Measurements from ENCODE around the gene ZBED5. TPM values are rescaled to one million over a fixed set of nuclear protein-coding genes. Genes with fewer than 3 reads are reported as not detected.
"Not testable (repeated sequence)": the region's sequence is repeated elsewhere in the genome, so short reads cannot be mapped to it uniquely, and the experiment has no call there.

ZBED5 gene
- total and polyA plus RNA-seq, 4 experiments from 2014 or later = 16.7 to 129 (median 72.0) TPM

DNA sequence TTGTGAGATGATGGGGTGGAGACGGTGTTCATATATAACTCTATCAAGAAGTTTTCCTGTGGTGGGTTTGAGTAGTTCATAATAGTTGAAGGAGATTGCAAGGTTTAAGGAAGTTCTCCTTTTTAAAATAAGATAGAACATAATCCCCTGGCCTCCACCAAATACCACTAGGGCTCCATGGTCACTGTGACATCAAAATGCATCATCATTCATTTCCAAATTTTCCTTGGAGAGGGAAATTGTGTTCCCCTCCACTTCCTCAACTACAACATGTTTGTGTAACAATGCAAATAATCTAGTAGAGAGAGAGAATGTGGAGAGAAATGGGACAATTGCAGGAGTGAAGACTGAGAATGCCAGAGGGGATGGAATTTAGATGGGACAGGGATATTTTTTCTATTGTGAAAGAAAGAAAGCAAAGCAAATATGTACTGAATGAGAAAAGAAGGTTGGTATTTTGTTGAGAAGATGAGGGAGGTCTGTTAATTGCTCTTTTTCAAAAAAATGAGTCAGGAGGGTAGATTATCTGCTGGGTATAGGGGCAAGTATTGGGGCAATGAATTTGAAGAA is 33.4 kb upstream of the ZBED5 start:
- H3K27ac ChIP-seq (ENCODE audit: low read depth, low read length) = no peak overlapping the region
- no peak for DNase-seq
- no peak overlapping the region for H3K4me3 Mint-ChIP-seq
- peaks cover 0 to 4% of the 10 kb centered on the region in 2 donors for H3K9me3 ChIP-seq (ENCODE audit: control insufficient read depth in 1 of 2, low read length in 2 of 2)
- H3K36me3 Mint-ChIP-seq = peaks cover 6 to 16% of the 10 kb centered on the region in 2 donors
- POLR2A ChIA-PET (ENCODE audit: partially characterized antibody) = no interaction called here
- intact Hi-C loops (cut with micrococcal nuclease) = no loop called here
- no peaks in the 10 kb centered on the region for H3K4me1 ChIP-seq (ENCODE audit: insufficient read depth, low read length)
- CTCF ChIA-PET (ENCODE audit: partially characterized antibody) = interaction anchor here (1.4 kb wide), 1 partner anchor 13 kb away, joined by 3 read pairs; no protein-coding TSS in a partner anchor
- H3K9me3 Mint-ChIP-seq = peaks cover 0 to 21% (median 15%) of the 10 kb centered on the region in 8 donors
- no peaks in the 10 kb centered on the region for H3K27me3 ChIP-seq (ENCODE audit: insufficient read depth, low read length)
- no peak overlapping the region for H3K4me3 ChIP-seq (ENCODE audit: low read length in 2 of 2)
- no peak overlapping the region for H3K27ac Mint-ChIP-seq
- no peaks in the 10 kb centered on the region for H3K36me3 ChIP-seq (ENCODE audit: insufficient read depth, low read length)
- peaks cover 4 to 10% of the 10 kb centered on the region in 2 donors for H3K27me3 Mint-ChIP-seq
- H3K4me1 Mint-ChIP-seq = no peaks in the 10 kb centered on the region

- peaks cover 4 to 10% of the 10 kb centered on the region in 2 donors for H3K27me3 Mint-ChIP-seq
- not testable (repeated sequence) for H3K27ac Mint-ChIP-seq
Observed at GRCh38 chr11:10890083-10890482, 32.2 kb upstream of the ZBED5 start.

GRCh38 chr11:10887307-10887706 is 29.5 kb upstream of the ZBED5 start:
- Histone ChIP-seq H3K4me3 (ENCODE audit: low read length in 2 of 2) (no peak overlapping the region), H3K27ac (ENCODE audit: low read depth, low read length) (no peak overlapping the region), H3K4me1 (ENCODE audit: insufficient read depth, low read length) (no peaks in the 10 kb centered on the region), H3K9me3 (ENCODE audit: control insufficient read depth in 1 of 2, low read length in 2 of 2) (peaks cover 0 to 4% of the 10 kb centered on the region in 2 donors), H3K36me3 (ENCODE audit: insufficient read depth, low read length) (no peaks in the 10 kb centered on the region), H3K27me3 (ENCODE audit: insufficient read depth, low read length) (no peaks in the 10 kb centered on the region)
- ChIA-PET POLR2A (ENCODE audit: partially characterized antibody) (interaction anchor here (1.0 kb wide), 1 partner anchor 136 kb away, joined by 3 read pairs; the partner anchor contains the start of gene CTR9), CTCF (ENCODE audit: partially characterized antibody) (interaction anchor here (2.0 kb wide), 1 partner anchor 9 kb away, joined by 6 read pairs; no protein-coding TSS in a partner anchor)
- no peaks in the 10 kb centered on the region for H3K4me1 Mint-ChIP-seq
- H3K27me3 Mint-ChIP-seq = peaks cover 5 to 10% of the 10 kb centered on the region in 2 donors
- H3K36me3 Mint-ChIP-seq = peaks cover 6 to 20% of the 10 kb centered on the region in 2 donors
- H3K27ac Mint-ChIP-seq = no peak overlapping the region
- intact Hi-C loops (cut with micrococcal nuclease) = no loop called here
- H3K4me3 Mint-ChIP-seq = no peak overlapping the region
- peaks cover 0 to 45% (median 22%) of the 10 kb centered on the region in 8 donors for H3K9me3 Mint-ChIP-seq
- no peak for DNase-seq

More at GRCh38 chr11:10890083-10890482, 32.2 kb upstream of the ZBED5 start:
- H3K4me3 ChIP-seq (ENCODE audit: low read length in 2 of 2); H3K4me1 Mint-ChIP-seq; H3K4me3 Mint-ChIP-seq; CTCF ChIA-PET (ENCODE audit: partially characterized antibody); H3K27ac ChIP-seq (ENCODE audit: low read depth, low read length); POLR2A ChIA-PET (ENCODE audit: partially characterized antibody); intact Hi-C loops (cut with micrococcal nuclease); H3K27me3 ChIP-seq (ENCODE audit: insufficient read depth, low read length); H3K36me3 ChIP-seq (ENCODE audit: insufficient read depth, low read length); H3K4me1 ChIP-seq (ENCODE audit: insufficient read depth, low read length); DNase-seq; H3K9me3 ChIP-seq (ENCODE audit: control insufficient read depth in 1 of 2, low read length in 2 of 2): not testable (repeated sequence)
- H3K36me3 Mint-ChIP-seq = peaks cover 6 to 16% of the 10 kb centered on the region in 2 donors
- H3K9me3 Mint-ChIP-seq = peaks cover 0 to 22% (median 15%) of the 10 kb centered on the region in 8 donors

DNA sequence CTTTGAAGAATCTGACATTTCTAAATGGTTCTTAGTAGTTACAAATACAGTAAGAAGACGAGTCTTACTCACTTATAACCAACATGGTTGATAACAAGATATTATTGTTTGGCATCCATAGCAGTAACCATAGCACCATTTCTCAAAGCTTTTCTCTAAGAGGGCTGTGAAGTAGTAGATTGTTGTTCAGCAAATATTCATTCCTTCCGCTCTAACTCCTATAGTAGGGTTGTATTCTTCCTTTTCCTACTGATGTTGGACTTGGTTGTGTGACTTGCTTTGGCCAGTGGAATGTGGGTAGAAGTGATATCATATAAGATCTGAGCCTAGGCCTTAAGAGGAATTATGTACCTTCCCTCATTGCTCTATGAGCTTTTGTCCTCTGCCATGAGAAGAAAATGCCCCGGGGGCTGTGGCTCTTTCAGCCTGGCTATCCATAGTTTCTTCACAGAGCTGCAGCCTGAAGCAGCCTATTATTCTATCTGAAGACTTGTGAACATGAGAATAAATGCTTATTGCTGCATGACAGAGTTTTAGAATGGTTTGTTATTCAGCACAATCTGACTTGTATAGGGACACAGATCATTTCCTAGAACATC is 28.9 kb upstream of the ZBED5 start:
- no peaks in the 10 kb centered on the region for H3K4me1 ChIP-seq (ENCODE audit: insufficient read depth, low read length)
- intact Hi-C loops (cut with micrococcal nuclease) = no loop called here
- H3K4me1 Mint-ChIP-seq = no peaks in the 10 kb centered on the region
- peaks cover 0 to 4% of the 10 kb centered on the region in 2 donors for H3K9me3 ChIP-seq (ENCODE audit: control insufficient read depth in 1 of 2, low read length in 2 of 2)
- no peak overlapping the region for H3K4me3 Mint-ChIP-seq
- POLR2A ChIA-PET (ENCODE audit: partially characterized antibody) = interaction anchor here (1.0 kb wide), 1 partner anchor 136 kb away, joined by 3 read pairs; the partner anchor contains the start of gene CTR9
- H3K4me3 ChIP-seq (ENCODE audit: low read length in 2 of 2) = no peak overlapping the region
- H3K36me3 ChIP-seq (ENCODE audit: insufficient read depth, low read length) = no peaks in the 10 kb centered on the region
- no peak for DNase-seq
- peaks cover 6 to 20% of the 10 kb centered on the region in 2 donors for H3K36me3 Mint-ChIP-seq
- H3K27ac ChIP-seq (ENCODE audit: low read depth, low read length) = no peak overlapping the region
- CTCF ChIA-PET (ENCODE audit: partially characterized antibody) = interaction anchor here (2.0 kb wide), 1 partner anchor 8 kb away, joined by 6 read pairs; no protein-coding TSS in a partner anchor
- no peaks in the 10 kb centered on the region for H3K27me3 ChIP-seq (ENCODE audit: insufficient read depth, low read length)
- peaks cover 5 to 10% of the 10 kb centered on the region in 2 donors for H3K27me3 Mint-ChIP-seq
- H3K27ac Mint-ChIP-seq = no peak overlapping the region
- H3K9me3 Mint-ChIP-seq = peaks cover 0 to 45% (median 22%) of the 10 kb centered on the region in 8 donors

DNA sequence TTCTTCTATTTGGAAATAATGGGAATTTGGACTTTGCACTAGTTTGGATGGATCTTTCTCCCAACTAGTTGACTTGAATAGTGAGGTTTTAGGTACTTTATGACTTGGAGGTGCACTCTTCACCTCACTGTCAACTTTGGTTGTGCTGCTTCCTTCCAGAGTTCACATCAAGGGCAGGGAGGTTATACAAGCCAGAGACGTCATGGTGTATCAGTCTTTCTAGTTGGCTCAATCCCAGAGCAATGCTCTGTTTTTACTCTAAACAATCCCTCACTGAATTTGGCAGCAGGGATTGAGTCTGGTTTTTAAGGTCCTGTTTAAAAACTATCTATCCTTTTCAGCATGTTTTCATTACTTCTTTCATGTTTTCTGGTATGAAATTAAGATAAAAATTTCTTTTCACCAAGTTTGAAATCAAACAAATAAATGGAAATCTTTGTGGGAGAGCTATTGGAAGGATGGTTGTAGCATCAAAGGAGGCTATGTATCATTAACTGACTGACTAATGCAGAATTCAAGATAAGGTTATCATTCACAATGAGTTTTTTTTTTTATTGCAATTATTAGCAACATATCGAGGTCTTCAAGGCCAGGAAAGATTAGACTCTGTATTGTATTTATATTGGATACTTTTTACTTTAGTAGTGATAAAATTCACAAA is 28.0 kb upstream of the ZBED5 start:
- Histone ChIP-seq H3K27me3 (ENCODE audit: insufficient read depth, low read length) (no peaks in the 10 kb centered on the region), H3K4me3 (ENCODE audit: low read length in 2 of 2) (no peak overlapping the region), H3K4me1 (ENCODE audit: insufficient read depth, low read length) (no peaks in the 10 kb centered on the region), H3K9me3 (ENCODE audit: control insufficient read depth in 1 of 2, low read length in 2 of 2) (no peaks in the 10 kb centered on the region), H3K27ac (ENCODE audit: low read depth, low read length) (no peak overlapping the region), H3K36me3 (ENCODE audit: insufficient read depth, low read length) (no peaks in the 10 kb centered on the region)
- CTCF ChIA-PET (ENCODE audit: partially characterized antibody) = no interaction called here
- DNase-seq = no peak
- intact Hi-C loops (cut with micrococcal nuclease) = no loop called here
- Mint-ChIP-seq H3K4me1 (no peaks in the 10 kb centered on the region), H3K4me3 (no peak overlapping the region), H3K36me3 (peaks cover 6 to 21% of the 10 kb centered on the region in 2 donors), H3K27ac (no peak overlapping the region), H3K27me3 (peaks cover 5 to 10% of the 10 kb centered on the region in 2 donors), H3K9me3 (peaks cover 0 to 45% (median 22%) of the 10 kb centered on the region in 8 donors)
- POLR2A ChIA-PET (ENCODE audit: partially characterized antibody) = no interaction called here

DNA sequence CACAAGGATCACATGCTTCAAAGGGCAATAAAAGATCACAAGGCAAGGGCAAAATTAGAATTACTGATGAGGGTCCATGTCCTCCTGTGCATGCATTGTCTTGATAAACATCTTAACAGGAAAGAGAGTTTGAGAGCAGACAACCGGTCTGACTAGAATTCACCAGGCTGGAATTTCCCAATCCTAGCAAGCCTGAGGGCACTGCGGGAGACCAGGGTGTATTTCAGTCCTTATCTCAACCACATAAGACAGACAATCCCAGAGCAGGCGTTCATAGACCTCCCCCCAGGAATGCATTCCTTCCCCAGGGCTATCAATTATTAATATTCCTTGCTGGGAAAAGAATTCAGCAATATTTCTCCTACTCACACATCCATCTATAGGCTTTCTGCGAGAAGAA is 26.4 kb upstream of the ZBED5 start:
- H3K27me3 ChIP-seq (ENCODE audit: insufficient read depth, low read length); H3K27ac Mint-ChIP-seq; H3K4me3 Mint-ChIP-seq; POLR2A ChIA-PET (ENCODE audit: partially characterized antibody); H3K27me3 Mint-ChIP-seq; H3K4me1 ChIP-seq (ENCODE audit: insufficient read depth, low read length); H3K36me3 ChIP-seq (ENCODE audit: insufficient read depth, low read length); H3K4me3 ChIP-seq (ENCODE audit: low read length in 2 of 2); H3K27ac ChIP-seq (ENCODE audit: low read depth, low read length); CTCF ChIA-PET (ENCODE audit: partially characterized antibody); H3K9me3 ChIP-seq (ENCODE audit: control insufficient read depth in 1 of 2, low read length in 2 of 2); DNase-seq; H3K4me1 Mint-ChIP-seq; intact Hi-C loops (cut with micrococcal nuclease): not testable (repeated sequence)
- peaks cover 0 to 32% (median 11%) of the 10 kb centered on the region in 8 donors for H3K9me3 Mint-ChIP-seq
- H3K36me3 Mint-ChIP-seq = peaks cover 2 to 15% of the 10 kb centered on the region in 2 donors

GRCh38 chr11:10881892-10882291 is 24.0 kb upstream of the ZBED5 start:
- ChIA-PET CTCF (ENCODE audit: partially characterized antibody) (no interaction called here), POLR2A (ENCODE audit: partially characterized antibody) (no interaction called here)
- DNase-seq = no peak
- Histone ChIP-seq H3K27me3 (ENCODE audit: insufficient read depth, low read length) (no peaks in the 10 kb centered on the region), H3K4me3 (ENCODE audit: low read length in 2 of 2) (no peak overlapping the region), H3K27ac (ENCODE audit: low read depth, low read length) (no peak overlapping the region), H3K36me3 (ENCODE audit: insufficient read depth, low read length) (no peaks in the 10 kb centered on the region), H3K9me3 (ENCODE audit: control insufficient read depth in 1 of 2, low read length in 2 of 2) (no peaks in the 10 kb centered on the region), H3K4me1 (ENCODE audit: insufficient read depth, low read length) (no peaks in the 10 kb centered on the region)
- H3K27ac Mint-ChIP-seq = no peak overlapping the region
- H3K36me3 Mint-ChIP-seq = peaks cover 0 to 15% of the 10 kb centered on the region in 2 donors
- intact Hi-C loops (cut with micrococcal nuclease) = no loop called here
- H3K4me1 Mint-ChIP-seq = peaks cover 6 to 12% (median 7%) of the 10 kb centered on the region in 4 donors
- H3K4me3 Mint-ChIP-seq = no peak overlapping the region
- H3K9me3 Mint-ChIP-seq = peaks cover 0 to 24% (median 6%) of the 10 kb centered on the region in 8 donors
- peaks cover 0 to 1% of the 10 kb centered on the region in 2 donors for H3K27me3 Mint-ChIP-seq
